DND-41 (cell line): ENCODE results near the gene HOXB4.

ENCODE experiments used
- EZH2 ChIP-seq: IDR thresholded peaks from 3 replicates; pipeline ENCODE4 v1.6.1; 2012; ENCODE audit warnings: borderline replicate concordance, low read depth, mild to moderate bottlenecking, moderate library complexity, low read length, inconsistent platforms; ENCODE audit not compliant: severe bottlenecking
- TF ChIP-seq, protein P1 (sequence below): IDR thresholded peaks from 2 replicates; pipeline ENCODE4 v1.5.1; 2012; ENCODE audit warnings: borderline replicate concordance, low read length, moderate library complexity, mild to moderate bottlenecking; ENCODE audit not compliant: poor library complexity, severe bottlenecking; ENCODE audit errors: extremely low read depth

GRCh38 chr17:48609033-48609432, 30.9 kb upstream of the HOXB4 start:
- TF ChIP-seq, protein P1, sequence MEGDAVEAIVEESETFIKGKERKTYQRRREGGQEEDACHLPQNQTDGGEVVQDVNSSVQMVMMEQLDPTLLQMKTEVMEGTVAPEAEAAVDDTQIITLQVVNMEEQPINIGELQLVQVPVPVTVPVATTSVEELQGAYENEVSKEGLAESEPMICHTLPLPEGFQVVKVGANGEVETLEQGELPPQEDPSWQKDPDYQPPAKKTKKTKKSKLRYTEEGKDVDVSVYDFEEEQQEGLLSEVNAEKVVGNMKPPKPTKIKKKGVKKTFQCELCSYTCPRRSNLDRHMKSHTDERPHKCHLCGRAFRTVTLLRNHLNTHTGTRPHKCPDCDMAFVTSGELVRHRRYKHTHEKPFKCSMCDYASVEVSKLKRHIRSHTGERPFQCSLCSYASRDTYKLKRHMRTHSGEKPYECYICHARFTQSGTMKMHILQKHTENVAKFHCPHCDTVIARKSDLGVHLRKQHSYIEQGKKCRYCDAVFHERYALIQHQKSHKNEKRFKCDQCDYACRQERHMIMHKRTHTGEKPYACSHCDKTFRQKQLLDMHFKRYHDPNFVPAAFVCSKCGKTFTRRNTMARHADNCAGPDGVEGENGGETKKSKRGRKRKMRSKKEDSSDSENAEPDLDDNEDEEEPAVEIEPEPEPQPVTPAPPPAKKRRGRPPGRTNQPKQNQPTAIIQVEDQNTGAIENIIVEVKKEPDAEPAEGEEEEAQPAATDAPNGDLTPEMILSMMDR = no peak
- no peak for TF ChIP-seq EZH2
